ENCODE measurements around the gene THOP1. TPM values are rescaled to one million over a fixed set of nuclear protein-coding genes. Genes with fewer than 3 reads are reported as not detected.
A peak's percentile ranks its signal among the peaks of the same experiment; 100 is the strongest.
"Not testable (repeated sequence)": the region's sequence is repeated elsewhere in the genome, so short reads cannot be mapped to it uniquely, and the experiment has no call there.

Gene THOP1
- total RNA-seq, 1 experiment from 2014 or later = 114 TPM

DNA sequence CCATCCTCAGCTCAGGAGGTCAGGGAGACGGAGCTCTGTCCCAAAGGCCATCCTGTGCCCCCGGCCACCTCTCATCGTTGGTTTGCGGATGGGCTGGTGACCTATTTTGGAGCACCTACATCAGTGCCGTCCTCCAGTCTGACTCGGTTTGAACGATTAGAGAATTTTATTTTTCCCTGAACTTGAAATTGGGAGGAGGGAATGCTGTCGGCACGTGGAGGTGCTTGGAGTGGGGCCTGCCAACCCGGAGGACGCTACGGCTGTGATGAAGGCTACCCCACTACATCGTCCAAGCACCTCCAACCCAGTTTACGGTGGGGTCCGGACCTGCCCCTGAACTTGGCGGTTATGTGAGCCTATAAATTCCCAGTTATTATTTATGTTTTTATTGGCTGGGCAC is 31.3 kb downstream of the THOP1 start:
- DNase-seq (ENCODE audit: unreplicated experiment) = no peak
- TF ChIP-seq, protein P1, sequence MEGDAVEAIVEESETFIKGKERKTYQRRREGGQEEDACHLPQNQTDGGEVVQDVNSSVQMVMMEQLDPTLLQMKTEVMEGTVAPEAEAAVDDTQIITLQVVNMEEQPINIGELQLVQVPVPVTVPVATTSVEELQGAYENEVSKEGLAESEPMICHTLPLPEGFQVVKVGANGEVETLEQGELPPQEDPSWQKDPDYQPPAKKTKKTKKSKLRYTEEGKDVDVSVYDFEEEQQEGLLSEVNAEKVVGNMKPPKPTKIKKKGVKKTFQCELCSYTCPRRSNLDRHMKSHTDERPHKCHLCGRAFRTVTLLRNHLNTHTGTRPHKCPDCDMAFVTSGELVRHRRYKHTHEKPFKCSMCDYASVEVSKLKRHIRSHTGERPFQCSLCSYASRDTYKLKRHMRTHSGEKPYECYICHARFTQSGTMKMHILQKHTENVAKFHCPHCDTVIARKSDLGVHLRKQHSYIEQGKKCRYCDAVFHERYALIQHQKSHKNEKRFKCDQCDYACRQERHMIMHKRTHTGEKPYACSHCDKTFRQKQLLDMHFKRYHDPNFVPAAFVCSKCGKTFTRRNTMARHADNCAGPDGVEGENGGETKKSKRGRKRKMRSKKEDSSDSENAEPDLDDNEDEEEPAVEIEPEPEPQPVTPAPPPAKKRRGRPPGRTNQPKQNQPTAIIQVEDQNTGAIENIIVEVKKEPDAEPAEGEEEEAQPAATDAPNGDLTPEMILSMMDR (IDR thresholded peaks at IDR 0.05; ENCODE audit: unreplicated experiment) = no peak
- ChIA-PET POLR2A (no interaction called here), CTCF (interaction anchor here (0.7 kb wide), 1 partner anchor 114 kb away, joined by 3 read pairs; no protein-coding TSS in a partner anchor)
- Mint-ChIP-seq H3K4me1 (ENCODE audit: insufficient read depth, unreplicated experiment) (peaks cover 4% of the 10 kb centered on the region), H3K36me3 (ENCODE audit: insufficient read depth, unreplicated experiment) (peaks cover 6% of the 10 kb centered on the region), H3K27me3 (ENCODE audit: insufficient read depth, unreplicated experiment) (no peaks in the 10 kb centered on the region), H3K4me3 (ENCODE audit: unreplicated experiment) (no peak overlapping the region), H3K27ac (ENCODE audit: low read depth, unreplicated experiment) (no peak overlapping the region), H3K9me3 (ENCODE audit: unreplicated experiment) (no peaks in the 10 kb centered on the region)
- intact Hi-C loops (cut with micrococcal nuclease) = no loop called here
- BruUV-seq (replicated peaks) = no TSS peak

DNA sequence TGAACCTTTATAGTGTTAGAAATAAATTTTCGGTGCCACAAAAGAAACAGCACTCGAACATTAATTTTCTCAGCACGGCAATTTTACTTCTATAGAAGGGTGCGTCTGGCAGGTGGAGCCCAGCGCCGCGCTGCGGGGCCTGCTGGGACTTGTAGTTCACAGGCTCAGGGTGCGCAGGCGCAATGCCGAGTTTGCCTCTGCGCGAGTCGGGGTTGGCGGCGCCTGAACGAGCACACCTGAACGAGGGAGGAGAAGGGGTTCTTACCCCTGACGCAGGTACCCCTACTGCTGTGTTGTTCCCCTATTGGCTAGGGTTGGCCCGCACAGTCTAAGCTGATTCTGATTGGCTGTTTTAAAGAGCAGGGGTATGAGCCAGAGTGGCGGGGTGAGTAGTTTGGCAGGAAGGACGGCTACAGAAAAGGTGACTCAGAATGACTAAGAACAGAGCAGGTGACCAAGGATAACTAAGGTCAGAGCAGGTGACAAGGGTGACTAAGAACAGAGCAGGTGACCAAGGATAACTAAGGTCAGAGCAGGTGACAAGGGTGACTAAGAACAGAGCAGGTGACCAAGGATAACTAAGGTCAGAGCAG is 32.0 kb downstream of the THOP1 start:
- BruUV-seq (replicated peaks); H3K27me3 Mint-ChIP-seq (ENCODE audit: insufficient read depth, unreplicated experiment); CTCF ChIA-PET; POLR2A ChIA-PET; H3K36me3 Mint-ChIP-seq (ENCODE audit: insufficient read depth, unreplicated experiment); H3K9me3 Mint-ChIP-seq (ENCODE audit: unreplicated experiment); H3K4me3 Mint-ChIP-seq (ENCODE audit: unreplicated experiment); intact Hi-C loops (cut with micrococcal nuclease); H3K27ac Mint-ChIP-seq (ENCODE audit: low read depth, unreplicated experiment); H3K4me1 Mint-ChIP-seq (ENCODE audit: insufficient read depth, unreplicated experiment): not testable (repeated sequence)
- peak; percentile 22 for DNase-seq (ENCODE audit: unreplicated experiment)

- TF ChIP-seq, protein P1 (IDR thresholded peaks at IDR 0.05; ENCODE audit: unreplicated experiment) = peak; percentile 92
- intact Hi-C loops (cut with micrococcal nuclease) = no loop called here
- H3K9me3 Mint-ChIP-seq (ENCODE audit: unreplicated experiment) = no peaks in the 10 kb centered on the region
- ChIA-PET POLR2A (interaction anchor here (0.6 to 2.1 kb wide), 6 partner anchors 14 to 131 kb away, joined by 3 to 11 read pairs (median 3); partner anchors contain the start of gene ZNF555), CTCF (interaction anchor here (0.5 to 1.6 kb wide), 11 partner anchors 12 to 1003 kb away, joined by 3 to 7 read pairs (median 4); no protein-coding TSS in a partner anchor)
- peaks cover 6% of the 10 kb centered on the region for H3K36me3 Mint-ChIP-seq (ENCODE audit: insufficient read depth, unreplicated experiment)
- no TSS peak for BruUV-seq (replicated peaks)
- peak; percentile 94 for DNase-seq (ENCODE audit: unreplicated experiment)
- H3K4me3 Mint-ChIP-seq (ENCODE audit: unreplicated experiment) = peak within 1 kb of the TSS; percentile 79
- H3K4me1 Mint-ChIP-seq (ENCODE audit: insufficient read depth, unreplicated experiment) = peaks cover 4% of the 10 kb centered on the region
- no peaks in the 10 kb centered on the region for H3K27me3 Mint-ChIP-seq (ENCODE audit: insufficient read depth, unreplicated experiment)
- peak within 1 kb of the TSS; percentile 75 for H3K27ac Mint-ChIP-seq (ENCODE audit: low read depth, unreplicated experiment)
These were observed 34.3 kb downstream of the THOP1 start, which contains the start of gene ZNF554 for GRCh38 chr19:2819540-2820111. Gene ZNF554, plus strand, starts transcription at chr19:2819868. Its CDS starts 204 bp downstream, at chr19:2820072.

DNA sequence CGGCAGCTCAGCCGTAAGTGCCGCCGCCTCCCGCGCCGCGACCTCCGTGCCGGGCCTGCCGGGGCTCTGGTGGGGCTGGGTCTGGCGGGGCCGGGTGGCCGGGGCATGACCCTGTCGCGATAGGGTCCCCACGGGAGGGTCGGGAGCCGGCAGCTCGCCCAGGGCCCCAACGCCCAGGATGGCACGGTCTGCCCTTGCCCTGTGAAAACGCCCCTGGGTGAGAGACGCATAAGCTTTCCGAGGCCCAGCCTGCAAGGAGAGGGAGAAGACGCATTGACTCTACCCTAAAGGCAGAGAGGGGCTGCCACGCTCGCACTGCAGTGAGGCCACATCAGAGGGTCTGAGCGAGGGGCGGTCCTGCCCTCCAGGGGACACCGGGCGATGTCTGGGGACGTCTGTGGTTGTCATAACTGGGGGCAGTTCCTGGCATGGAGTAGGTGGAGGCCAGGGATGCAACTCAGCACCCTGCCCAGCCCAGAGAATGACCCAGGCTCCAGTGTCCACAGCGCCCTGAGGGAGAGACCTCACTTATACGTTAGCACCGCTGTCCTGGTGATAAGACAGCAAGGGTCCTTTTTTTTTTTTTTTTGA is 34.9 kb downstream of the THOP1 start:
- Mint-ChIP-seq H3K9me3 (ENCODE audit: unreplicated experiment) (no peaks in the 10 kb centered on the region), H3K27ac (ENCODE audit: low read depth, unreplicated experiment) (peak overlapping the region; percentile 75), H3K4me1 (ENCODE audit: insufficient read depth, unreplicated experiment) (peaks cover 4% of the 10 kb centered on the region), H3K4me3 (ENCODE audit: unreplicated experiment) (peak overlapping the region; percentile 79), H3K27me3 (ENCODE audit: insufficient read depth, unreplicated experiment) (no peaks in the 10 kb centered on the region), H3K36me3 (ENCODE audit: insufficient read depth, unreplicated experiment) (peaks cover 6% of the 10 kb centered on the region)
- ChIA-PET CTCF (interaction anchor here (0.6 to 1.6 kb wide), 7 partner anchors 13 to 150 kb away, joined by 3 to 7 read pairs (median 4); no protein-coding TSS in a partner anchor), POLR2A (interaction anchor here (1.2 to 2.1 kb wide), 3 partner anchors 21 to 131 kb away, joined by 3 to 11 read pairs (median 3); partner anchors contain the start of gene ZNF555)
- no TSS peak for BruUV-seq (replicated peaks)
- TF ChIP-seq, protein P1 (IDR thresholded peaks at IDR 0.05; ENCODE audit: unreplicated experiment) = no peak
- no peak for DNase-seq (ENCODE audit: unreplicated experiment)
- intact Hi-C loops (cut with micrococcal nuclease) = no loop called here

Data from MCF 10A (cell line).